ENCODE data around the gene NDE1. TPM values are rescaled to one million over a fixed set of nuclear protein-coding genes. Genes with fewer than 3 reads are reported as not detected.
"Not testable (repeated sequence)": the region's sequence is repeated elsewhere in the genome, so short reads cannot be mapped to it uniquely, and the experiment has no call there.

NDE1 gene
- total RNA-seq, 1 experiment from 2014 or later, result 60.7 TPM

DNA sequence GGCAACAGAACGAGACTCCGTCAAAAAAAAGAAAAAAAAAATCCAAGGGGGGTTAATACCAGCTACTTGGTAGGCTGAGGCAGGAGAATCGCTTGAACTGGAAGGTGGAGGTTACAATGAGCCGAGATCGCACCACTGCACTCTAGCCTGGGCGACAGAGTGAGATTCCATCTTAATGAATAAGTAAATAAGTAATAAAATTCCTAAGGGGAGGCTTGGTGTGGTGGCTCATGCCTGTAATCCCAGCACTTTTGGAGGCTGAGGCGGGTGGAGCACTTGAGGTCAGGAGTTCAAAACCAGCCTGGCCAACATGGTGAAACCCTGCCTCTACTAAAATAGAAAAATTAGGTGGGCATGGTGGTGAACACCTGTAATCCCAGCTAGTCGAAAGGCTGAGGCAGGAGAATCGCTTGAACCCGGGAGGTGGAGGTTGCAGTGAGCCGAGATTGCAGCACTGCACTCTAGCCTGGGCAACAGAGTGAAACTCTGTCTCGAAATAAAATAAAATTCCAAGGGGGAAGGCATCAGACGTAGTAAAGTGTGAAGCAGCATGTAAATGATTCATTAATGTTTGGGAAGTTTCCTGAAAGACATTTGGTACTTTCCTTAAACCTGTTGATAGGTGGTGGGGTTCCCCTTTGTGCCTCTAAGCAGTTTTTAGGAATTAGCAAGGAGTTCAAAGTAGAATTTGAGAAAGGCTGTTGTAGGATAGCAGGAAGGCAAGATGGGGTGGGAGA, 3.3 kb upstream of the NDE1 start:
- CTCF ChIA-PET; H3K27me3 Mint-ChIP-seq (ENCODE audit: insufficient read depth, unreplicated experiment); H3K4me3 ChIP-seq (ENCODE audit: low read depth, low read length); H3K9me3 ChIP-seq; H3K4me1 Mint-ChIP-seq (ENCODE audit: low read depth, unreplicated experiment); H3K4me3 Mint-ChIP-seq (ENCODE audit: unreplicated experiment); DNase-seq; H3K27me3 ChIP-seq (replicated peaks; ENCODE audit: control insufficient read depth, insufficient read depth, low read length); H3K36me3 Mint-ChIP-seq (ENCODE audit: insufficient read depth, unreplicated experiment); H3K27ac Mint-ChIP-seq (ENCODE audit: unreplicated experiment); H3K36me3 ChIP-seq (ENCODE audit: control insufficient read depth, insufficient read depth, low read length); H3K9me3 Mint-ChIP-seq (ENCODE audit: unreplicated experiment); BruUV-seq (replicated peaks); POLR2A ChIA-PET: not testable (repeated sequence)
- intact Hi-C loops (cut with micrococcal nuclease; ENCODE audit: unreplicated experiment), result loop anchor here (10.0 kb wide), 1 partner anchor 112 kb away; no protein-coding TSS in a partner anchor
- peaks cover 17% of the 10 kb centered on the region for H3K4me1 ChIP-seq

DNA sequence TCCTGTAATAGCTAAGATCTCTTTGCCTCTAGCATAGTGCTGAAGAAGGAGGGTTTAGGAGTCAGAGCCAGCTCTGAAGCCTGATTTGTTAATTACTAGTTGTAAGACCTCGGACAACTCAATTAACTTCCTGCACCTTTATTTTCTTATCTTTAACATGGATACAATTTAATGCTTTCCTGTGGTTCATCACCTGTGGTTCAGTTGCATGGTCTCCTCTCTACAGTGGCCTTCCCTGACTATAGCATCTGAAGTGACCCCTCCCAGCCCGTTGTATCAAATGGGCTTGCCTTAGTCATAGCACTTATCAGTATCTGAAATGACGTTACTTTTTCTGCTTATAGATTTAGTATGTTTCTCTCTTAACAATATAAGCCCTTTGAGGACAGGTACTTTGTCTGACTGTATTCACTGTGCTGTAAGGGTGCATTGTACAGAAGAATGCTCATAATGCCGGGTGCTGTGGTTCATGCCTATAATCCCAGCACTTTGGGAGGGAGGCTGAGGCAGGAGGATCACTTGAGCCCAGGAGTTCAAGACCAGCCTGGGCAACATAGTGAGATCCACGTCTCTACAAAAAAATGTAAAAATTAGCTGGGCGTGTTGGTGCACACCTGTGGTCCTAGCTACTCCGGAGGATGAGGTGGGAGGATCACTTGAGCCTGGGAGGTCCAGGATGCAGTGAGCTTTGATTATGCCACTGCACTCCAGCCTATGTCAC, 2.6 kb upstream of the NDE1 start:
- intact Hi-C loops (cut with micrococcal nuclease; ENCODE audit: unreplicated experiment), result loop anchor here (10.0 kb wide), 1 partner anchor 113 kb away; no protein-coding TSS in a partner anchor
- no TSS peak for BruUV-seq (replicated peaks)
- Histone ChIP-seq H3K4me1 (peaks cover 17% of the 10 kb centered on the region), H3K4me3 (ENCODE audit: low read depth, low read length) (no peak overlapping the region), H3K27me3 (replicated peaks; ENCODE audit: control insufficient read depth, insufficient read depth, low read length) (no peaks in the 10 kb centered on the region), H3K9me3 (no peaks in the 10 kb centered on the region), H3K36me3 (ENCODE audit: control insufficient read depth, insufficient read depth, low read length) (no peaks in the 10 kb centered on the region)
- Mint-ChIP-seq H3K4me3 (ENCODE audit: unreplicated experiment) (no peak overlapping the region), H3K36me3 (ENCODE audit: insufficient read depth, unreplicated experiment) (peaks cover 7% of the 10 kb centered on the region), H3K27me3 (ENCODE audit: insufficient read depth, unreplicated experiment) (no peaks in the 10 kb centered on the region), H3K27ac (ENCODE audit: unreplicated experiment) (no peak overlapping the region), H3K4me1 (ENCODE audit: low read depth, unreplicated experiment) (no peaks in the 10 kb centered on the region), H3K9me3 (ENCODE audit: unreplicated experiment) (no peaks in the 10 kb centered on the region)
- TF ChIP-seq, protein P1, sequence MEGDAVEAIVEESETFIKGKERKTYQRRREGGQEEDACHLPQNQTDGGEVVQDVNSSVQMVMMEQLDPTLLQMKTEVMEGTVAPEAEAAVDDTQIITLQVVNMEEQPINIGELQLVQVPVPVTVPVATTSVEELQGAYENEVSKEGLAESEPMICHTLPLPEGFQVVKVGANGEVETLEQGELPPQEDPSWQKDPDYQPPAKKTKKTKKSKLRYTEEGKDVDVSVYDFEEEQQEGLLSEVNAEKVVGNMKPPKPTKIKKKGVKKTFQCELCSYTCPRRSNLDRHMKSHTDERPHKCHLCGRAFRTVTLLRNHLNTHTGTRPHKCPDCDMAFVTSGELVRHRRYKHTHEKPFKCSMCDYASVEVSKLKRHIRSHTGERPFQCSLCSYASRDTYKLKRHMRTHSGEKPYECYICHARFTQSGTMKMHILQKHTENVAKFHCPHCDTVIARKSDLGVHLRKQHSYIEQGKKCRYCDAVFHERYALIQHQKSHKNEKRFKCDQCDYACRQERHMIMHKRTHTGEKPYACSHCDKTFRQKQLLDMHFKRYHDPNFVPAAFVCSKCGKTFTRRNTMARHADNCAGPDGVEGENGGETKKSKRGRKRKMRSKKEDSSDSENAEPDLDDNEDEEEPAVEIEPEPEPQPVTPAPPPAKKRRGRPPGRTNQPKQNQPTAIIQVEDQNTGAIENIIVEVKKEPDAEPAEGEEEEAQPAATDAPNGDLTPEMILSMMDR (IDR thresholded peaks at IDR 0.05; ENCODE audit: insufficient read depth in 1 of 2, low read depth in 1 of 2, low read length in 1 of 2, severe bottlenecking in 1 of 2, unreplicated experiment in 1 of 2), result no peak
- CTCF ChIA-PET, result no interaction called here
- POLR2A ChIA-PET, result no interaction called here
- DNase-seq, result no peak

DNA sequence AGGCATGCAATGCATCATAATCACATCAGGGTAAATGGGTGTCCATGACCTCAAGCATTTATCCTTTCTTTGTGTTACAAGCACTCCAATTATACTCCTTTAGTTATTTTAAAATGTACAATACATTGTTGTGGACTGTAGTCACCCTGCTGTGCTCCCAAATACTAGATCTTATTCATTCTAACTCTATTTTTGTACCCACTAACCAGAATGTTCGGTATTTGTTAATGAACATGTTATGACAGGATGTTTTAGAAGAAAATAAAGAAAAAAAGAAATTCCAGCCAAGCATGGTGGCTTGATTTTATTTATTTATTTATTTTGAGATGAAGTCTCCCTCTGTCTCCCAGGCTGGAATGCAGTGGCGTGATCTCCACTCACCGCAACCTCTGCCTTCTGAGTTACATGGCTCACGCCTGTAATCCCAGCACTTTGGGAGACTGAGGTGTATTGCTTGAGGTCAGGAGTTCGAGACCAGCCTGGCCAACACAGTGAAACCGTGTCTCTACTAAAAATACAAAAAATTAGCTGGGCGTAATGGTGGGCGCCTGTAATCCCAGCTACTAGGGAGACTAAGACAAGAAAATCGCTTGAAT, 1.8 kb upstream of the NDE1 start:
- POLR2A ChIA-PET, result no interaction called here
- intact Hi-C loops (cut with micrococcal nuclease; ENCODE audit: unreplicated experiment), result loop anchor here (10.0 kb wide), 1 partner anchor 113 kb away; no protein-coding TSS in a partner anchor
- Mint-ChIP-seq H3K27me3 (ENCODE audit: insufficient read depth, unreplicated experiment) (no peaks in the 10 kb centered on the region), H3K9me3 (ENCODE audit: unreplicated experiment) (no peaks in the 10 kb centered on the region), H3K27ac (ENCODE audit: unreplicated experiment) (no peak overlapping the region), H3K4me3 (ENCODE audit: unreplicated experiment) (no peak overlapping the region), H3K4me1 (ENCODE audit: low read depth, unreplicated experiment) (no peaks in the 10 kb centered on the region), H3K36me3 (ENCODE audit: insufficient read depth, unreplicated experiment) (peaks cover 7% of the 10 kb centered on the region)
- Histone ChIP-seq H3K4me3 (ENCODE audit: low read depth, low read length) (no peak overlapping the region), H3K36me3 (ENCODE audit: control insufficient read depth, insufficient read depth, low read length) (no peaks in the 10 kb centered on the region), H3K27me3 (replicated peaks; ENCODE audit: control insufficient read depth, insufficient read depth, low read length) (no peaks in the 10 kb centered on the region), H3K4me1 (peaks cover 17% of the 10 kb centered on the region), H3K9me3 (no peaks in the 10 kb centered on the region)
- CTCF ChIA-PET, result no interaction called here
- DNase-seq, result no peak
- TF ChIP-seq, protein P1 (IDR thresholded peaks at IDR 0.05; ENCODE audit: insufficient read depth in 1 of 2, low read depth in 1 of 2, low read length in 1 of 2, severe bottlenecking in 1 of 2, unreplicated experiment in 1 of 2), result no peak
- BruUV-seq (replicated peaks), result no TSS peak

DNA sequence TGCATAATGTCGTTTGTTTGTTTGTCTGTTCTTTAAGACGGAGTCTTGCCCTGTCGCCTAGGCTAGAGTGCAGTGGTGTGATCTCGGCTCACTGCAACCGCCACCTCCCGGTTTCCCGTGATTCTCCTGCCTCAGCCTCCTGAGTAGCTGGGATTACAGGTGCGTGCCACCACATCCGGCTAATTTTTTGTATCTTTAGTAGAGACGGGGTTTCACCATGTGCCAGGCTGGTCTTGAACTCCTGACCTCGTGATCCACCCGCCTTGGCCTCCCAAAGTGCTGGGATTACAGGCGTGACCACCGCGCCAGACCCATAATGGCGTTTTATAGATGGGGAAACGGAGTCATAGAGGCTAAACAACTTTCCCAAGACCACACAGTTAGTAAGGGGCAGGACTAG, 734 bp upstream of the NDE1 start:
- H3K27me3 ChIP-seq (replicated peaks; ENCODE audit: control insufficient read depth, insufficient read depth, low read length); DNase-seq; H3K4me1 Mint-ChIP-seq (ENCODE audit: low read depth, unreplicated experiment); POLR2A ChIA-PET; H3K27ac Mint-ChIP-seq (ENCODE audit: unreplicated experiment); H3K9me3 ChIP-seq; H3K27me3 Mint-ChIP-seq (ENCODE audit: insufficient read depth, unreplicated experiment); H3K9me3 Mint-ChIP-seq (ENCODE audit: unreplicated experiment); H3K36me3 Mint-ChIP-seq (ENCODE audit: insufficient read depth, unreplicated experiment); BruUV-seq (replicated peaks); H3K36me3 ChIP-seq (ENCODE audit: control insufficient read depth, insufficient read depth, low read length): not testable (repeated sequence)
- peak overlapping the region; percentile 41 for H3K4me3 ChIP-seq (ENCODE audit: low read depth, low read length)
- CTCF ChIA-PET, result interaction anchor here (1.0 kb wide), 1 partner anchor 33 kb away, joined by 3 read pairs; no protein-coding TSS in a partner anchor
- H3K4me1 ChIP-seq, result peaks cover 13% of the 10 kb centered on the region
- peak overlapping the region; percentile 97 for H3K4me3 Mint-ChIP-seq (ENCODE audit: unreplicated experiment)
- intact Hi-C loops (cut with micrococcal nuclease; ENCODE audit: unreplicated experiment), result loop anchor here (10.0 kb wide), 1 partner anchor 115 kb away; no protein-coding TSS in a partner anchor

Measured in Caco-2 (cell line).